ENCODE results near the gene TULP4.

Gene TULP4

DNA sequence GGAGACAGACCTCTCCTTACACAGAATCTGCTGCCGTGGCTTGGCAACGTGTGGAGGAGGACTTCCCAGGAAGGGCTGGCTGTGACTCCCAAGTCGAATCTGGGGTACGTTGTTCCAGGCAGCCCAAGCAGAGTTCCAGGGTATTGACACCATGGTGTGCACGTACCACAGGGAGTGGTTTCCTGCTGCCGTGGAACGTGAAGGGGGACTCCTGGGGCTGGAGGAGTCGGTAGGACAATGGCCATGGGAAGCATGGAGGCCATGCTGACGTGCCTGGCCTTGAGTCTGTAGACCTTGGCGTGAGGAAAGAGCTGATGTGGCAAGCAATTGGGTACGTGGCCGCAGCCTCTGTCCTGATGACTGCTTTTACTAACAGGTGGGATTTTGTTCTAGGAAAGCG, 119.3 kb downstream of the TULP4 start:
- Mint-ChIP-seq H3K27me3 (ENCODE audit: low read depth, poor library complexity) (peaks cover 3% of the 10 kb centered on the region), H3K4me1 (no peaks in the 10 kb centered on the region), H3K36me3 (ENCODE audit: low read depth) (peaks cover 53% of the 10 kb centered on the region), H3K9me3 (peaks cover 6% of the 10 kb centered on the region), H3K4me3 (no peak overlapping the region), H3K27ac (no peak overlapping the region)
- no peak for DNase-seq
- TF ChIP-seq, protein P1, sequence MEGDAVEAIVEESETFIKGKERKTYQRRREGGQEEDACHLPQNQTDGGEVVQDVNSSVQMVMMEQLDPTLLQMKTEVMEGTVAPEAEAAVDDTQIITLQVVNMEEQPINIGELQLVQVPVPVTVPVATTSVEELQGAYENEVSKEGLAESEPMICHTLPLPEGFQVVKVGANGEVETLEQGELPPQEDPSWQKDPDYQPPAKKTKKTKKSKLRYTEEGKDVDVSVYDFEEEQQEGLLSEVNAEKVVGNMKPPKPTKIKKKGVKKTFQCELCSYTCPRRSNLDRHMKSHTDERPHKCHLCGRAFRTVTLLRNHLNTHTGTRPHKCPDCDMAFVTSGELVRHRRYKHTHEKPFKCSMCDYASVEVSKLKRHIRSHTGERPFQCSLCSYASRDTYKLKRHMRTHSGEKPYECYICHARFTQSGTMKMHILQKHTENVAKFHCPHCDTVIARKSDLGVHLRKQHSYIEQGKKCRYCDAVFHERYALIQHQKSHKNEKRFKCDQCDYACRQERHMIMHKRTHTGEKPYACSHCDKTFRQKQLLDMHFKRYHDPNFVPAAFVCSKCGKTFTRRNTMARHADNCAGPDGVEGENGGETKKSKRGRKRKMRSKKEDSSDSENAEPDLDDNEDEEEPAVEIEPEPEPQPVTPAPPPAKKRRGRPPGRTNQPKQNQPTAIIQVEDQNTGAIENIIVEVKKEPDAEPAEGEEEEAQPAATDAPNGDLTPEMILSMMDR (IDR thresholded peaks at IDR 0.05), result no peak

DNA sequence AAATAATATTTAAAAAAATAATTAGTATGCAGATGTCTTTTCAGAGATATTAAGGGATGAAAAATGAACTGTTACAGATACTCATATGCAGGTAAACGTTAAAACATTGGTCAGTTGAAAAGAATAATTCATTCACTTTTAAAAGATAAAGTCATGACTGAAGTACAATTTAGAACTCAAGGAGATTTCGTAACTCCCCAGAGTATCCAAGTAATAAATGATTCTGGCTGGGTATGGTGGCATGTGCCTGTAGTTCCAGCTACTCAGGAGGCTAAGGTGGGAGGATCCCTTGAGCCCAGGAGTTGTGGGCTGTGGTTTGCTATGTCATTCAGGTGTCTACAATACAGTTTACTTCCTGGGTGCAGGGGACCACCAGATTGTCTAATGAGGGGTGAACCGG, 125.3 kb downstream of the TULP4 start:
- no peak for DNase-seq
- TF ChIP-seq, protein P1 (IDR thresholded peaks at IDR 0.05), result no peak
- Mint-ChIP-seq H3K9me3 (no peaks in the 10 kb centered on the region), H3K27me3 (ENCODE audit: low read depth, poor library complexity) (peaks cover 3% of the 10 kb centered on the region), H3K4me3 (no peak overlapping the region), H3K4me1 (peaks cover 14% of the 10 kb centered on the region), H3K36me3 (ENCODE audit: low read depth) (peaks cover 31% of the 10 kb centered on the region), H3K27ac (no peak overlapping the region)

DNA sequence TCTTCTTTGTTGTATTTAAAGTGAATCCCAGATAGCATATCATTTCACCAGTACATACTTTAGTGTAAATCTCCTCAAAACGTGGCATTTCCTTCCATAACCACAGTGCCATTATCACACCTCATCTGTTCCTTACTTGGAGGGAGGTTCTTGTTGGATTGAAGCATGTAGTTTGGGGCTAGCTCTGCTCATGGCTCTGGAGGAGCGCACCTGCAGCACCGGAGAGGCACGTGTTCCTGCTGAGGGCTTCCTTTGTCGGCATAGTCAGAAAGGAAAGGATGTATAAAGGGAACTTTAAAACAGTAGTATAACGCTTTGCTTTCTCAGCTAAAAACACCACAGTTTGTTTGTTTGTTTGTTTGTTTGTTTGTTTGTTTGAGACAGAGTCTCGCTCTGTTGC, 126.0 kb downstream of the TULP4 start:
- Mint-ChIP-seq H3K36me3 (ENCODE audit: low read depth) (peaks cover 33% of the 10 kb centered on the region), H3K27ac (no peak overlapping the region), H3K27me3 (ENCODE audit: low read depth, poor library complexity) (peaks cover 3% of the 10 kb centered on the region), H3K4me1 (peaks cover 14% of the 10 kb centered on the region), H3K9me3 (no peaks in the 10 kb centered on the region), H3K4me3 (no peak overlapping the region)
- DNase-seq, result no peak
- TF ChIP-seq, protein P1 (IDR thresholded peaks at IDR 0.05), result no peak

DNA sequence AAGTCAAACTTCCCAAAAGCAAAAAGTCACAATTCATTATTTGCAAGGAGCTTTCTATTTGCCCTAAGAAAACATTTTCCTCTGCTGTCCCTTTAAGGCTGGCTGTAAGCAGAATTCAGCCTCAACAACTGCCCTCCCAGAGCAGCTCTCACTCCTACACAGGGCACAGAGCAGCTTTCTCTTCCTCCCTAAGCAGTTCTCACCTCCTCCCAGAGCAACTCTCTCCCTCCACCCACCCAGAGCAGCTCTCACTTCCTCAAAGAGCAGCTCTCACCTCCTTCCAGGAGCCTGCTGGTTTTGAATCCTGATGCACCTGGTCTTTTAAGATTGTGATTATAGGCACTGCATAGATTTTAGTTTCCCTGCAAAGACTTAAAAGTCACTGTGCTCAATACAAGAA, 127.0 kb downstream of the TULP4 start:
- peaks cover 3% of the 10 kb centered on the region for H3K27me3 Mint-ChIP-seq (ENCODE audit: low read depth, poor library complexity)
- H3K36me3 Mint-ChIP-seq (ENCODE audit: low read depth), result peaks cover 40% of the 10 kb centered on the region
- no peaks in the 10 kb centered on the region for H3K9me3 Mint-ChIP-seq
- no peak overlapping the region for H3K27ac Mint-ChIP-seq
- TF ChIP-seq, protein P1 (IDR thresholded peaks at IDR 0.05), result no peak
- no peak for DNase-seq
- peaks cover 14% of the 10 kb centered on the region for H3K4me1 Mint-ChIP-seq
- H3K4me3 Mint-ChIP-seq, result no peak overlapping the region

DNA sequence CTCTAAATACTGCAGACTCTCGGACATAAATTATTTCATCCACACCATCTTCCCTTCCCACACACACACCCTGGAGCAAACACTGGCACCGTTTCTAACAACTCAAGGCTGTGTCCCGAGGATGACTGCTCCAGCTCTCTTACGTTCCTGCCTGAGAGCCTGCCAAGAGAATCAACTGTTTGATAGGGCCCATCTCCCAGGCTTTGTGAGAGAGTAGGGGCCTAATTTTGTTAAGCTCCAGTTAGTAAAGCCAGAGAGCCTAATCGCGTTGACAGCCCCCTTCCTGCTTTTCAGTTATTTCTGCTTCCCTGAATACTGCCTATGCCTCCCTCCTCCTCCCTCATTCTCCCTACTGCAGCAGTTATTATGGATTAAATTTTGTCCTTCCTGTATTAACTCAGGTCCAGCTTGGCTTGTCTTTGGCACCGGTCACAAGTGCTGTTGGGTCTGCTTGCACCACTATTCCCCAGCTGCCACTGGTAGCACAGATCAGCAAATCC, 129.5 kb downstream of the TULP4 start:
- Mint-ChIP-seq H3K36me3 (ENCODE audit: low read depth) (peaks cover 44% of the 10 kb centered on the region), H3K4me3 (no peak overlapping the region), H3K4me1 (peaks cover 14% of the 10 kb centered on the region), H3K27me3 (ENCODE audit: low read depth, poor library complexity) (no peaks in the 10 kb centered on the region), H3K27ac (peak overlapping the region; percentile 69), H3K9me3 (no peaks in the 10 kb centered on the region)
- DNase-seq, result no peak
- TF ChIP-seq, protein P1 (IDR thresholded peaks at IDR 0.05), result no peak

DNA sequence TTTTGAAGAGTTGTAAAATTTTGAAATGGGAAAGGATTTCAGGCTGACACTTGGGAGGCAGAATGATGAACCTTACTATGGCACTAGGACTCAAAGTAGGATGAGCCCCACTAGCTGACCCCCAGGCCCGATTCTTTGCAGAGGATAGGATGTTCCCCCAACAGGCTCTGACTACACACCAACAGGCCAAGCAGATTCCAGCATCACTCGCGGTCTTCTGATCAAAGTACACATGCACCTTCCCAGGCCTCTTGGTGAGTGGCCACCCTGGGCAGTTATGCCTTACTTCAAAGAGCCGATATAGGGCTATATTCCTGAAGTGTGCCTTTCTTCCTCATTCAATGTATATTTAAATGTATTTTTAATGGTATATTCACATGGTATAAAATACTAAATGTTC, 130.0 kb downstream of the TULP4 start:
- H3K27me3 Mint-ChIP-seq (ENCODE audit: low read depth, poor library complexity), result no peaks in the 10 kb centered on the region

More for the DNA sequence above, 130.0 kb downstream of the TULP4 start:
- no peak overlapping the region for H3K27ac Mint-ChIP-seq
- TF ChIP-seq, protein P1 (IDR thresholded peaks at IDR 0.05), result no peak
- peaks cover 47% of the 10 kb centered on the region for H3K36me3 Mint-ChIP-seq (ENCODE audit: low read depth)
- H3K9me3 Mint-ChIP-seq, result no peaks in the 10 kb centered on the region
- peaks cover 14% of the 10 kb centered on the region for H3K4me1 Mint-ChIP-seq
- no peak for DNase-seq
- H3K4me3 Mint-ChIP-seq, result no peak overlapping the region

All from nephron progenitor cell (in vitro differentiated cells).